NB4 (cell line): ENCODE measurements around the gene RREB1.

Experiments
- POLR2A ChIP-seq: IDR thresholded peaks from 2 replicates; pipeline ENCODE4 v1.6.1; 2011; ENCODE audit warnings: mild to moderate bottlenecking; ENCODE audit not compliant: insufficient read length; ENCODE audit errors: extremely low read depth
- TF ChIP-seq, protein P1 (sequence below): IDR thresholded peaks from one replicate; pipeline ENCODE4 v1.5.1; 2012; ENCODE audit warnings: low read depth, low read length
- TF ChIP-seq, protein P2 (sequence below): IDR thresholded peaks from 2 replicates; pipeline ENCODE4 v1.6.1; 2011; ENCODE audit warnings: low read depth, low read length

DNA sequence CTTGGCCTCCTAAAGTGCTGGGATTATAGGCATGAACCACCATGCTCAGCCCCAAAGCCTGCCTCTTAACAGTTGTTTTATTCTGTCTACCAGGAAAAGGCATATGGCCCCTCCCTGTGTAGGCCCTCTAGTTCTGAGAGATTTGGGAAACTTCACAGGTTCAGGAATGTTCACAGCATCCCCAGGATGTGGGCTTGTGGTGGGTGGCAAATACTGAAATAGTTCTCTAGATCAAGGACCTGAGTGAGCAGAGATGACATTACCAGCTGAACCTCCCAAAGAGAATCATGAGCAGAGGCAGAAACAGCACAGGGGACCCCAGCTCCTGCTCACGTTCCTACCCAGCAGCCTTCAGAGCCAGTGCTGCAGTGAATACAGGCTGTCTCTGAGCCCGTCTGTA is 105.7 kb downstream of the RREB1 start:
- TF ChIP-seq, protein P1, sequence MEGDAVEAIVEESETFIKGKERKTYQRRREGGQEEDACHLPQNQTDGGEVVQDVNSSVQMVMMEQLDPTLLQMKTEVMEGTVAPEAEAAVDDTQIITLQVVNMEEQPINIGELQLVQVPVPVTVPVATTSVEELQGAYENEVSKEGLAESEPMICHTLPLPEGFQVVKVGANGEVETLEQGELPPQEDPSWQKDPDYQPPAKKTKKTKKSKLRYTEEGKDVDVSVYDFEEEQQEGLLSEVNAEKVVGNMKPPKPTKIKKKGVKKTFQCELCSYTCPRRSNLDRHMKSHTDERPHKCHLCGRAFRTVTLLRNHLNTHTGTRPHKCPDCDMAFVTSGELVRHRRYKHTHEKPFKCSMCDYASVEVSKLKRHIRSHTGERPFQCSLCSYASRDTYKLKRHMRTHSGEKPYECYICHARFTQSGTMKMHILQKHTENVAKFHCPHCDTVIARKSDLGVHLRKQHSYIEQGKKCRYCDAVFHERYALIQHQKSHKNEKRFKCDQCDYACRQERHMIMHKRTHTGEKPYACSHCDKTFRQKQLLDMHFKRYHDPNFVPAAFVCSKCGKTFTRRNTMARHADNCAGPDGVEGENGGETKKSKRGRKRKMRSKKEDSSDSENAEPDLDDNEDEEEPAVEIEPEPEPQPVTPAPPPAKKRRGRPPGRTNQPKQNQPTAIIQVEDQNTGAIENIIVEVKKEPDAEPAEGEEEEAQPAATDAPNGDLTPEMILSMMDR, result no peak
- no peak for TF ChIP-seq POLR2A
- TF ChIP-seq, protein P2, sequence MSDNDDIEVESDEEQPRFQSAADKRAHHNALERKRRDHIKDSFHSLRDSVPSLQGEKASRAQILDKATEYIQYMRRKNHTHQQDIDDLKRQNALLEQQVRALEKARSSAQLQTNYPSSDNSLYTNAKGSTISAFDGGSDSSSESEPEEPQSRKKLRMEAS, result no peak
